MM.1S (cell line): ENCODE data around the gene MECP2.

ENCODE experiments used
- EZH2 ChIP-seq: fragments of 300-600 bp; sonication (generic); optimal IDR thresholded peaks from 2 replicates; pipeline ENCODE3; 2017; ENCODE audit warnings: low read depth, mild to moderate bottlenecking, antibody characterized with exemption, low read length, mixed read lengths
- EZH2phosphoT487 ChIP-seq: fragments of 300-600 bp; sonication (generic); IDR thresholded peaks from 2 replicates; pipeline ENCODE4 v1.6.1; 2018; ENCODE audit warnings: antibody characterized with exemption, low read length
- TF ChIP-seq, protein P1 (sequence below): fragments of 300-600 bp; sonication (generic); IDR thresholded peaks from 2 replicates; pipeline ENCODE4 v1.5.1; 2016; ENCODE audit warnings: antibody characterized with exemption, low read length, mixed read lengths

DNA sequence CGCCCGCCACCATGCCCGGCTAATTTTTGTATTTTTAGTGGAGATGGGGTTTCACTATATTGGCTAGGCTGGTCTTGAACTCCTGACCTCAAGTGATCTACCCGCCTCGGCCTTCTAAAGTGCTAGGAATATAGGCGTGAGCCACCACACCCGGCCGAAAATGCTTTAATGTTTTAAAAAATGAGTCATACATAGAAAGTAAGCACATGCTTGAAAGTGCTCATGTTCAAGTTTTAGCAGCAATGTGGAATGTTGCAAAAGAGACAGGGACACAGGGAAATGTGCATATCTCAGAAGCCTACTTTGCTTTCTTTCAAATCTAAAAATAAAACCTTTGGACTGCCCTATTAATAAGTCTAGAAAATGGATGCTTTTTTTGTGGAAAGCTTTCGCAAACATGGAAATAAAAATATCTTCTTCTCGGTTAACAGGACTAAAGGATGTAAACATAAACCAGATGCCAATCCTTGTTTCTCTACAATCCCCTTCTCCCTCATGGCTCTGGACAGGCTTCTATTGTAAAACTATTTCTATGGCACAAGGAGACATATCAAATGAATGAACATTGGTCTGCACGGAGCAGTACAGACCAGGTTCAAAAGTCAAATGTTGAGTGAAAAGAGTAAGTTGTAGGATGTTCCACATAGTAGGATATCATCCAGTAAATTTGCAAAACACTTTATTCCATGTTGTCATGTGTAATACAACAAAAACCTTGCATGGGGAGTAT lies 15.0 kb downstream of the MECP2 start:
- TF ChIP-seq, protein P1, sequence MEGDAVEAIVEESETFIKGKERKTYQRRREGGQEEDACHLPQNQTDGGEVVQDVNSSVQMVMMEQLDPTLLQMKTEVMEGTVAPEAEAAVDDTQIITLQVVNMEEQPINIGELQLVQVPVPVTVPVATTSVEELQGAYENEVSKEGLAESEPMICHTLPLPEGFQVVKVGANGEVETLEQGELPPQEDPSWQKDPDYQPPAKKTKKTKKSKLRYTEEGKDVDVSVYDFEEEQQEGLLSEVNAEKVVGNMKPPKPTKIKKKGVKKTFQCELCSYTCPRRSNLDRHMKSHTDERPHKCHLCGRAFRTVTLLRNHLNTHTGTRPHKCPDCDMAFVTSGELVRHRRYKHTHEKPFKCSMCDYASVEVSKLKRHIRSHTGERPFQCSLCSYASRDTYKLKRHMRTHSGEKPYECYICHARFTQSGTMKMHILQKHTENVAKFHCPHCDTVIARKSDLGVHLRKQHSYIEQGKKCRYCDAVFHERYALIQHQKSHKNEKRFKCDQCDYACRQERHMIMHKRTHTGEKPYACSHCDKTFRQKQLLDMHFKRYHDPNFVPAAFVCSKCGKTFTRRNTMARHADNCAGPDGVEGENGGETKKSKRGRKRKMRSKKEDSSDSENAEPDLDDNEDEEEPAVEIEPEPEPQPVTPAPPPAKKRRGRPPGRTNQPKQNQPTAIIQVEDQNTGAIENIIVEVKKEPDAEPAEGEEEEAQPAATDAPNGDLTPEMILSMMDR, result no peak
- TF ChIP-seq EZH2phosphoT487, result no peak
- no peak for TF ChIP-seq EZH2
